ENCODE data around the gene RHCG. TPM values are rescaled to one million over a fixed set of nuclear protein-coding genes. Genes with fewer than 3 reads are reported as not detected.

The RHCG gene
- 1 to 10 TPM in 3 of 4 donors, under 1 TPM in 1; 0.16 to 2.6 (median 2.2) TPM for polyA plus RNA-seq (ENCODE audit: insufficient read length in 4 of 4)

- DNase-seq (ENCODE audit: low read depth in 4 of 4, low spot score in 3 of 4) = no peak
These were observed at the start of gene RHCG for GRCh38 chr15:89496155-89497098. Gene RHCG (minus strand): TSS chr15:89496583. CDS start chr15:89496544, 39 bp downstream.

- DNase-seq (ENCODE audit: low read depth in 4 of 4, low spot score in 3 of 4) = no peak
These were observed 47.0 kb upstream of the RHCG start for GRCh38 chr15:89543389-89543788.

- DNase-seq (ENCODE audit: low read depth in 4 of 4, low spot score in 3 of 4) = no peak
These were observed 46.0 kb upstream of the RHCG start for GRCh38 chr15:89542369-89542768.

- no peak for DNase-seq (ENCODE audit: low read depth in 4 of 4, low spot score in 3 of 4)
These were observed 42.6 kb upstream of the RHCG start for GRCh38 chr15:89539027-89539426.

GRCh38 chr15:89533861-89534544 is 37.6 kb upstream of the RHCG start:
- DNase-seq (ENCODE audit: low read depth in 4 of 4, low spot score in 3 of 4) = no peak

- DNase-seq (ENCODE audit: low read depth in 4 of 4, low spot score in 3 of 4) = no peak
These were observed 35.6 kb upstream of the RHCG start for GRCh38 chr15:89531796-89532537.

GRCh38 chr15:89530976-89531375 is 34.6 kb upstream of the RHCG start:
- no peak for DNase-seq (ENCODE audit: low read depth in 4 of 4, low spot score in 3 of 4)

- DNase-seq (ENCODE audit: low read depth in 4 of 4, low spot score in 3 of 4) = no peak
These were observed 32.5 kb upstream of the RHCG start for GRCh38 chr15:89528757-89529352.

GRCh38 chr15:89526601-89527441 is 30.4 kb upstream of the RHCG start:
- no peak for DNase-seq (ENCODE audit: low read depth in 4 of 4, low spot score in 3 of 4)

GRCh38 chr15:89526181-89526580 is 29.8 kb upstream of the RHCG start:
- DNase-seq (ENCODE audit: low read depth in 4 of 4, low spot score in 3 of 4) = no peak

GRCh38 chr15:89524184-89524583 is 27.8 kb upstream of the RHCG start:
- DNase-seq (ENCODE audit: low read depth in 4 of 4, low spot score in 3 of 4) = no peak

GRCh38 chr15:89523101-89523500 is 26.7 kb upstream of the RHCG start:
- no peak for DNase-seq (ENCODE audit: low read depth in 4 of 4, low spot score in 3 of 4)

GRCh38 chr15:89521605-89522004 is 25.2 kb upstream of the RHCG start:
- DNase-seq (ENCODE audit: low read depth in 4 of 4, low spot score in 3 of 4) = no peak

- no peak for DNase-seq (ENCODE audit: low read depth in 4 of 4, low spot score in 3 of 4)
These were observed 19.1 kb upstream of the RHCG start for GRCh38 chr15:89515477-89515876.

GRCh38 chr15:89514596-89515406 is 18.4 kb upstream of the RHCG start:
- DNase-seq (ENCODE audit: low read depth in 4 of 4, low spot score in 3 of 4) = no peak

- no peak for DNase-seq (ENCODE audit: low read depth in 4 of 4, low spot score in 3 of 4)
These were observed 17.8 kb upstream of the RHCG start for GRCh38 chr15:89514186-89514585.

- DNase-seq (ENCODE audit: low read depth in 4 of 4, low spot score in 3 of 4) = no peak
These were observed 16.9 kb upstream of the RHCG start for GRCh38 chr15:89513284-89513683.

- no peak for DNase-seq (ENCODE audit: low read depth in 4 of 4, low spot score in 3 of 4)
These were observed 16.2 kb upstream of the RHCG start for GRCh38 chr15:89512631-89513030.
